Activated CD4-positive, alpha-beta T cell treated with anti-CD3 and anti-CD28 coated beads, Interleukin-2, amount 50 U/mL, for 24 hours (primary cell): Measurements from ENCODE around the gene HEXA.

Experiments used
- DNase-seq, 2 donors: peaks; one replicate each; pipeline ENCODE4 v3.0.0-alpha.2; 2020; ENCODE audit warnings: low read depth in 1 of 2, low spot score in 1 of 2

HEXA gene

DNA sequence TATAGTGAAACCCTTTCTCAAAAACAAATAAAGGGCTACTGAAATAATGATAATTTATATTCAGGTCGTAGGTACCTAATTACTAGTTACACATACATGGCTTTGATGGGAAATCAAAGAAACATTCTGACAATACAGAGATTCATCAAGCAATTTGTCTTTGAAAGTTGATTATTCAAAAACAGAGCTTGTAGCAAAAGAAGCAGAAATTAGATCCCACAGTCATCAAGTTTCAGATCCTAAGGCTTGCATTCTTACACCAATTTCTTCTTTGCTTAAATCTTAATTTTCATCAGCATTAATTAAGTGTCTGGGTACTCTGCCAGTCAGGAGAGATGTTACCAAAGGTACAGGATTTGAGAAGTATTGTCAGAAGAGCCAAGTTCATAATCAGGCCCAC is 1.5 kb upstream of the HEXA start:
- DNase-seq, result no peak

DNA sequence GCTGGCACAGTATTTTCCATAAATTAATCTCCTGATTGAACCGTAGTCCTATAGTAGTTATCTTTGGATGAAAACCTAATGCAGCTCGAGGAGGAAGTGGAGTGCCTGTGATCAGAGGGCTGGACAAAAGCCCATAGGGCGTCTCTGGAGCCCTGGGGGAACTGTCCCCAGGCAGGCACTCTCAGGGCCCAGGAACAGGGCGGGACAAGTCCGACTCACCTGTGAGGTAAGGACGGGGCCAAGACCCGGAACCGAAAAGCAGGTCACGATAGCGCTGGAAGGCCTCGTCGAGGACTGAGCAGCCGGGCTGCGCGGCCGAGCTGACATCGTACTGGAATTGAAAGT is 341 bp downstream of the HEXA start:
- no peak for DNase-seq

DNA sequence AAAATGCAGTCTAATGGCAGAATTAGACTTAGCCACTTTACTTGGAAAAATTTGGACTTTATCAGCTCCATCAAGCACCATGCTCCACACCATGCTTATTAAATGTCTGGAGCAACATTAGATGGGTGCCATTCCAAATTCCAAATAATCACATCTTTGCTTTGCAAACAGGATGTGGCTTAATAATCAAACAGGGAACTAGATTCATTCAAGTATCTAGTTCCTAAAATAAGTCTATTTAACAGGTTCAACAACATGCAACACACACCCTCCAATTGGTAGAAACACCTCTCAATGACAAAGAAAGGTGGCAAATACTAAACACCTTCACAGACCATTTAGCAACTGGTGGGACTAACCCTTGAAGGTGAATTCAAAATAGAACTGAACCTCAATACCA is 3.5 kb downstream of the HEXA start:
- DNase-seq, result no peak

DNA sequence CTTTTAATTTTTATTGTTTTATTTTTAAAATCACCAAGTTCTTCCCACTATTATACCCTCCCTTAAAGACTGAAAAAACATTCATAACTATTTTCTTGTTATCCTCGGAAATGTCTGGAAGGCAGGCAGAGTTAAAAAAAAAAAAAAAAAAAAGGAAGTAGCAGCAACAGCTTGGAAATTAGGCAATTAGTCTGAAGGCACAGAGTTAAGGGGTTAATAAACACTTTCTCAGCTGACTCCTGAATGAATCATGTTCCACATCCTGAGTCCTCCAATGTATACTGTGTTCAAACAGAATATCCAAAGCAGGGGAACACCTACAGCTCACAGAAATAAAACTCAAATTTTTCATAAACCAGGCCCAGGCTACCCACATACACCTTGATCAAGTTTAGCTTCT is 5.8 kb downstream of the HEXA start:
- DNase-seq, result no peak

DNA sequence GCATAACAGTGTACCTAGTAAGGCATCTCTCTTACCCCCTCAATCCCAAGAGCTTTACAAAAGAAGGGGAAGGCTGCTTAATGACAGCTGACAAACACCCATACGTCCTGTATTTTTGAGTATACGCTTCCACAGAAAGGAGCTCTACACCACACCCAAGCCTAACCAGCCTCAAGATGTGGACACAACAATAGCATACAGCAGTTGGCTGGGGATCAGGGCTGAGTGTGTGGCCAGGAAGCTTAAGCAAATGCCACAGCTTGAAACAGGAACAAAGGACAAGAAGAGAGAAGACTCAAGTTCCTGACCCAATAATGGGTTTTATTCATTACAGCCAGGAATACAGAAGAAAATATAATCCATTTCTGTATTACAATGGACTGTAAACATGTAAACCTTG is 6.9 kb downstream of the HEXA start:
- DNase-seq, result no peak

DNA sequence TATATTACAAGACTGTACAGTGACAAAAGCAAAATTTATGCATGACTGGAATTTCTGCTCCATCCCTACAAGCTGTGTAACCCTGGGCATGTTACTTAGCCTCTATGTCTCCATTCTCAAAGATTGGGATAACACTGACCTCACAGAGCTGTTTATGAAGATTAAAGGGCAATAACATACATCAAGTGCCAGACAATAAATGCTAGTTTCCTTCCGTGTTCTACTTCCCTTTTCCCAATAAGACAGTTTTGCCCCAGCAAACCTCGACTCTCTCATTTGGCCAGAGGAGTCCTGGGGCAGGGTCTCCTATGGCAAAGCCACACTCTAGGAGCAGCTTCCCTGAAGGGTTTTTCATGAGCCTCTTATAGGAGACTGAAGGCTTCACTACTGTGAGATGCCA is 7.5 kb downstream of the HEXA start:
- DNase-seq, result no peak

DNA sequence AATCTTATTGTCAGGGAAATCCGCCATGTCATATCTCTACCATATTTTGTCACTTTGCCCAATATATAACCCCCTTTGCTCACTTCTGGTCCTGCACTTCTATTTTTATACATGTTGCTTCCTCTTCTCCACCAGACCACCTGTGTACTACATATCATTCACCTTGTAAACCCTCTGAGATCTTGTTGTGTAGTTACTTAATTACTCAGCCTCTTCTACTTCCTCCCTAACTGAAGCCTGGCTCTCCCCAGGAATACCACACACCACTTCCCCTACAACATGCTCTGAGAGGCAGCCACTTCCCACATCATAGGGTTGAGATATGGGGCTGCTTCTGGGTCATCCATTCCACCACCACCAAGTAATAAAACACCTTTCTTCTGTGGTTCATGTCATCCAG is 10.0 kb downstream of the HEXA start:
- no peak for DNase-seq

DNA sequence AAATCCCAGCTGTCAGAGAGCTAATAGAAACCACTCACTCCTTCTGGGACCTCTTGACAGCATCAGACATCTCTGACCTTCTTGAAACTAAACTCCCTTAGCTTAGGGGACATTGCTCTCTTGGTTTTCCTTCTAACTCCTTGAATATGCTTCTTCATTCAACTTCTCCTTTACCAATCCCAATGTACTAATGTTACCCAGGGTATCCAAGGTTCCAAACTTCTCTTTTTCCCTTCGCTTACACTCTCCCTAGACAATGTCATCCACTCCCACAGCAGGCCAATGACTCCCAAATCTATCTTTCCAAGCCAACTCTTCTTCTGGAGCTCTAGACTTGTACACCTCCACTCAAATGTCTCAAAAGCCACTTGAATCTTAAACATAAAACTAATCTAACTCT is 14.6 kb downstream of the HEXA start:
- DNase-seq, result no peak

DNA sequence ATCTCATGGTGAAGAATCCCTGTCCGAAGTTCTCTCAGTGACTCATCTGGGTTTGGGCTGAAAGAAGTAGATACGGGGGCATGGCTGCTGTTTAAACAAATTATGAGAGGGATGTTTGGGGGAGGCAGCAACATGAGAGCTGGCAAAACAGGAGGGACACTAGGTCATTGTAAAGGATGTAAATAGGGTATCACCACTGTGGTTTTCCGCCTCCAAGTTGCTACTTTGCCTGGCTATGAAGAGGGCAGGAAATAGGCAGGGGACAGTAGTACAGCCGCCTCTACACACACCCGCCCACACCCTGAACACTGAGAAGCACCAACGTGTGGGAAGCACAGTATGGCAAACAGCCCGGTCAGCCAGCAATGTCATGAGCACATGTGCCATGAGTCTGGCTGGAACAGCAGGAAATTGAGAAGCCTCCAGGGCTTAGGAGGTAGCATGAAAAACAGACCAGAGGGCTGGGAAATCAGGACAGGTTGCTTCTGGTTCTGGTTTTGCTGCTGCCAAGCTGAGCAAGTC is 17.1 kb downstream of the HEXA start:
- no peak for DNase-seq

DNA sequence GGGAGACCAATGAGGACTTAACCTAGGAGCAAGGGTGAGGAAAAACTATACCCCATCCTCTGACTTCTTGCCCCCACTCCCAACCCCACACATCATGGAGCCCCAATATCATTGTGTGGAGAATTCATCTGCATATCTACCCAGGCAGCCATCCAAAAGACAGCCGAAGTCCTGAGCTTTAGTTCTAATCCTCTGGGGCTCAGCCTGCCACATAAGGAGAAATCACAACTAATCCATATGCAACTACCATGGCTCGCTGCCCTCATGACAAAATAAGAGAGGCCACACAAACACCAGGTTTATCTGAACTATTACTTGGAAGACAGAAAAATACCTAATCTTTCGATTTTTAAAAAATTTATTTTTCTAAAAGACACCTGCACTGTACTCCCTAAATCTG is 17.7 kb downstream of the HEXA start:
- no peak for DNase-seq

DNA sequence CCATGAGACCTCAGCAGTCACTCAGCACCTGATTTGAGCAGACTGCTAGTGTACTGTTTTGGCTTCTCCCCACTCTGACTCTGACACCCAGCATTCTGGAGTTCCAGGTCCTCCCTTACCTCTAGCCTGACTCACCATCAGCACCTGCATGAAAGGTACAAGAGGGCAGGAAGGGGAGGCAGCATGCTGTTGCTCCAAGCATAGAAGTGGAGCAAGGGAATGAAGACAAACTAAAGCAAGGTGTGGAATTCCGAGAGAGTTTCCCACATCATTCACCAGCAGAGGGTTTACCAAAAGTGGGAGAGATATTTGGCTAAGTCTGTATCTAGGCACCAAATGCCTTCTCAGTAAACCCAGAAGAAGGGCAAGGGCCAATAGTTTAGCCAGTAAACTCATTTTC is 21.3 kb downstream of the HEXA start:
- DNase-seq, result no peak

DNA sequence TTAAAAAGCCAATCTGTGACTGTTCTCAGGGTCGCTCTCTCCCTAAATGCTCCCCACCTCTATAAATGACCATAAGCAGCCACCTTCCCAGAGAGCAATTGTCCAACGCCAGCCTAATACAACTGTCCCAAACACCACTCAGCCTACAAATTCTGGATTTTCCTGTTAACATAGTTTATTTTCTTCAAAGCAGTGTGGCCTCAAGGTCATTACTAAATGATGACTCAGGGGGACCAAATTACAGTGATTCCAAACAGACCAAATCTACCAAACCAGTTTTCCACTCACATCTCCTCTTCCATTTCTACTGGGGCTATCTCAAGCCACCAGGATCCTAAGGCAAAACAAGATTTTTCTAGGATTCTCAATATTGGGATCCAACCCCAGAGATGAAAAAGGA is 22.5 kb downstream of the HEXA start:
- no peak for DNase-seq

DNA sequence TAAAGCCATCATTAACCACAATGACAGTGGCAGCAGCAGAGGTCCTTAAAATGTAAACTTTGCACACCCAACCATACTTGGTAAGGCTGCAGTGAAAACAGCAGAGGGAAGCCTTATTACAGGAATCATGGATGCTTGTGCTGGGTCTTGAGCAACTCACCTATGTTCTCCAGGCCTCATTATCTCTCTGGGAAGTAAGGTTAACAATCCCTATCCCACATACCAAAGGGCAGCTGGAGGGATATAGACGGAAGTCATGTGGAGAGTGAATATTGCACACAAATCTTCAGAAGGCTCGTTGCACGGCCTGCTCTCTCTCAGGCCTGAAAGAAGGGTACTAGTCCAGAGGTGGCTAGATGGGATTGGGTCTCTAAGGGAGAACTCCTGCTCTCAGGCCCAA is 30.0 kb downstream of the HEXA start:
- DNase-seq, result no peak

DNA sequence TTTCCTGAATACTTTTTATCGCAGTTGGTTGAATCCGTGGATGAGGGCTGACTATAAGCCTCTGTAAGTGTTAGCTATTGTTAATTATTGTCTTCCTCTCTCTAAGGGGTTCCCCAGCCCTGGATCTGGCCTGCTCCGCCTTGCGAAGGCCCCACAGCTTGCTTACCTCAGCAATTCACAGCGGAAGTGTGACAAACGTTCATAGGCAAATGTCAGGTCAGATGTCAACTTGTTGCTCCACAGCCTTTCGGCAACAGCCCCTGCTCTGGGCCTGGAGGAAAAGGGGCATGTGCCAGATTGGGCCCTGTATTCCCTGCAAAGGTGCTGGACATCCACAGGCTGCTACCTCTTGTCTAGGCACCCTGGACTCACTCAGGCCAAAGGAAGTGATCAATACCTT is 30.5 kb downstream of the HEXA start:
- no peak for DNase-seq

DNA sequence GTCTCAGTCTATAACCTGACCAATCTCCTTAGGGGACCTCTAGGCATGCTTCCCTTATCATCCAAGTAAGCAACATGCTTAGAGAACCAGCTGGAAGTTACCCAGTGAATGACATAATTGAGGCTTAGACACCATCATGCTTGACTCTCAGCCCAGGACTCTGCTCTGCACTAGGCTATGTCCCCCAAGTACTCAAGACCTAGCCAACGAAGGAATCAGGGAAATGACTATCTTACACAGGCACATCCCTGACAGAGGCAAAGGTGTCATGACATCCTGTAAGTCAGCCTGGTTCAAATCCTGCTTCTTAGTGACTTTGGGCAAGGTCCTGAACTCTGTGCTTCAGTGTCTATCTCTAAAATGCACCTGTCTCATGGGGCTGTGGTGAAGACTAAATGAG is 31.2 kb downstream of the HEXA start:
- DNase-seq, result no peak

DNA sequence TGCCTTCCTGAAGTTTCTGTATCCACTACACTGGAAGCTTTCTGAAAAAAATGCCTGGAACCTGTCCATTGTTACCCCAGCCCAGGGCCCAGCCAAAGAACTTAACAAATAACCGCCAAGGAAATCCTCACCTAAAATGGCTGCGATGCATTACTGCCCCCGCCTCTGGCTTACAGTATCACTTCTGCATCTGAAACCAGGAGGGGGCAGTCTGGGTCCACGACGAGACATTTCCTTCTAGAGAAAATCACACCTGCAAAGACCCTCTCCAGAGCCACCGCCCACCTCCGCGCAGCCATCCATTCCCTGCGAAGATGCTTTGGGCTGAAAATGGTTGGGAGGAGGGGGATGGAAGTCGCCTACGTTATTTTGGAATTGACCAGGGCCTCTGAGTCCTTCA is 33.4 kb downstream of the HEXA start:
- DNase-seq, result peak in 1 of 2 donors; percentile 14

DNA sequence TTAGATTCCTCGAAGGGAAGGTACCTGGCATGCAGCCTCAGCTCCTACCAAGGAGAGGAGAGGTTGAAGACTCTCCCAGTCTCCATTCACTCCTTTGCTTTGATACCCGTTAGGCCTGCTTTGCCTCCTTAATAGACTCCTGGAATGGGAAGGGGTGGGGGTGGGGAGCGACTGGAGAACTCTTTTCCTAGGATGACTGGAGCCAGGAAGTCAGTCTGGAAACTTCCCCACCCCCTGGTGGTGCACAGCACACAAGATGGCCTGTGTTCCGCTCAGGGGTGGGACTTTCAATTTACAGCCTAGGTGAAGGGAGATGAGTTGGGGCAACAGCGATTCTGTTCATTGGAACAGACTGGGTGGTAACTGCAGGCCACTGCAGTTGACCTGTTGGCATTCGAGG is 34.5 kb downstream of the HEXA start:
- DNase-seq, result no peak

DNA sequence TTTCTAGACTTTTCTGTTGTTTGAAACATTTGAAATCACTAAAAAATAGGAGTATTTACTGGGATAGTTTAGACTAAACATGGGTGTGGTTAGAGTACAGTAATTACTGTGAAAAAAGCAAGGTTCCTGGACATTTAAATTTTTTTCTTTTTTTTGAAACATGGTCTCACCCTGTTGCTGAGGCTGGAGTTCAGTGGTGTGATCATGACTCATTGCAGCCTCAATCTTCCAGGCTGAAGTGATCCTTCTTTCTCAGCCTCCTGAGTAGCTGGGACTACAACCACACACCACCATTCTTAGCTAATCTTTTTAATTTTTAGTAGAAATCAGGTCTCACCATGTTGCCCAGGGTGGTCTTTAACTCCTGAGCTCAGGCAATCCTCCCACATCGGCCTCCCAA is 35.4 kb downstream of the HEXA start:
- DNase-seq, result no peak

DNA sequence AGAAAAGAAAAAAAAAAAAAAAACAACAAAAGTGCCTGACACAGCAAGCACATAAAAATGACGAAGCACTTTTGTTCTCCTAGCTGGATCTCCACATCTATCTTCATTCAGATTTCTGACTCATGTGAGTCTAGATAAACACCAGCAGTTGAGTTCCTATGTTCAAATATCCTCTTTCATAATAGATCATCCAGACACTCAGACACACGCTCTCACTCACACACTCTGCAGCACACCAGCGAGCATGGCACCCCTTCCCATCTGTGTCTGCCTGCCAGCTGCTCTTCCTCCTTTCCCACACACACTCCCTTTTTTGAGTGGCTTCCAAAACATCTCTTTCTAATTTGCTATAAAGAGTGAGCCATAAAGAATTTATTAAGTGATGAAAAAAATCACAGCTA is 36.0 kb downstream of the HEXA start:
- no peak for DNase-seq

DNA sequence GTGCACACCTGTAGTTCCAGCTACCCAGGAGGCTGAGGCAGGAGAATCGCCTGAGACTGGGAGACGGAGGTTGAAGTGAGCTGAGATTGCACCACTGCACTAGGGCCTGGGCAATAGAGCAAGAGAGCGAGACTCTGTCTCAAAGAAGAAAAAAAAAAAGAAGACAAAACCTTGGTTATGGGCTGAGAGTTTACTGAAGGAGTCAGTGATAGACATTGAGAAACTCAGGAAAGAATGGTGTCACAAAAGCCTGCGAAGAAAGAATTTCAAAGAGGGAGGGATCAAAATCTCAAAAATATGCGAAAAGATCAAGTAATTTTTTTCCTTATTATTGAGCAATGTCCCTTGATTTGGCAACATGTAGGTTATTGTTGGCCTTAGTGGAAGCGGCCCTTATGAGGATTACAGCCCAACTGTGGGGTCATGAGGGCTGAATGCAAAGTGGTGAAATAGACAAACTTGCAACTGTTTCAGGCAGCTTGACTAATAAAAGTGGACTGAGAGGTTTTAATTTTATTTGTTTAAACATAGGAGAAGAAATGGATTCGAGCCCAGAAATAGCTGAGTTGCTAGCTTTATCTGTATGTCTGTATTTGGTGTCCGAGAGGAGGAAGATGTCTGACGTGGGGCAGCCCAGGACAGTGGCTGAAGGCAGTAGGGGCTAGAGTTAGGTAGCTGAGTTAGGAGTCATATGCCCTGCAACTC is 37.0 kb downstream of the HEXA start:
- no peak for DNase-seq

DNA sequence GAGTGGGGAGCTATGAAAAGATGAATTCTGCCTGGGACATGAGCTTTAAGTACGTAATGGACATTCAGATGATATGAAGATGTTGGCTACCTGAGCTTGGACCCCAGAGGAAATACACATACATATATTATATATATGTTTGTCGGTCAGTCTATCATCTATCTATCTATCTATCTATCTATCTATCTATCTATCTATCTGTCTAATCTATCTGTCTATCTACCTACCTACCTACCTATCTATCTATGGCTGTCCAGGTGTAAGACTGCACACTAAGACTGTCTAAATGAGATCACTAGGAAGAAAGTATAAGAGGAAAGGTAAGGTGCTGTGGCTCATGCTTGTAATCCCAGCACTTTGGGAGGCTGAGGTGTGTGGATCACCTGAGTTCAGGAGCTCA is 37.7 kb downstream of the HEXA start:
- no peak for DNase-seq

DNA sequence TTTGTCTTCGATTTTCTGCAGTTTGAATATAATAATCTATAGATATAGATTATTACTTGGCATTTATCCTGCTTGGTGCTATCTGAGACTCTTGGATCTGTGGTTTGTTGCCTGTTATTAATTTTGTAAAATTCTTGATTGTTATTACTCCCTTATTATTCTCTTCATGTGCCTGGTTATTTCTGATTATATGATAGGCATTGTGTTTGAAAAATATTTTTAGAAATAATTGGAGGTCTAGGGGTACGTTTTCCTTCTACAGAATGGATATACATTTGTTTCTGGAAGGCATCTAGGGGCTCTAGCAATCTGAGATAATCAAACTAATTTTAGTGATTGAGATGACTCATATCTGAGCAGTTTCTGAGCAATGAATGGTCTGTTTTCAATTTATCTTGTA is 41.0 kb downstream of the HEXA start:
- DNase-seq, result no peak

DNA sequence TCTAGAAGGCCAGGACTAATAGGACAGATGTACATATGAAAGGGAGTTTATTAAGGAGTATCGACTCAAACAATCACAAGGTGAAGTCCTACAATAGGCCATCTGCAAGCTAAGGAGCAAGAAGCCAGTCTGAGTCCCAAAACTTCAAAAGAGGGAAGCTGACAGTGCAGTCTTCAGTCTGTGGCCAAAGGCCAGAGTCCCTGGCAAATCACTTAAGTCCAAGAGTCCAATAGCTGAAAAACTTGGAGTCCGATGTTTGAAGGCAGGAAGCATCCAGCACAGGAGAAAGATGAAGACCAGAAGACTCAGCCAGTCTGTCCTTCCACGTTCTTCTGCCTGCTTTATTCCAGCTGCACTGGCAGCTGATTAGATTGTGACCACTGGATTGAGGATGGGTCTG is 44.8 kb downstream of the HEXA start:
- no peak for DNase-seq

DNA sequence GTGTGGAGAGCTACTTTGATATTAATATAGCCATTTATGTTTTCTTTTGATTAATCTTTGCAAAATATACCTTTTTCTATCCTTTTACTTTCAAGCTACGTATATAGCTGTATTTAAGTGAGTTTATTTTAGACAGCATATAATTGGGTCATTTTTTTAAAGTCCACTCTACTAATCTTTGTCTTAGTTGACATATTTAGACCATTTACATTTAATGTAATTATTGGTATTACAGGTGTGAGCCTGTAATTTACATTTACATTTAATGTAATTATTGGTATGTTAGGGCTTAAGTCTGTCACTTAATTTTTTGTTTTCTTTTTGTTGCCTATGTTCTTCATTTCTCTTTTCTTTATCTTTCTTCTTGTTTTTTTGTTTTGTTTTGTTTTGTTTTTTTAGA is 52.1 kb downstream of the HEXA start:
- no peak for DNase-seq
